ENCODE results near the gene SIRT7.

- TF ChIP-seq CTCF (IDR thresholded peaks at IDR 0.05; ENCODE audit: insufficient read depth, low read length): no peak
- no peak for TF ChIP-seq POLR2AphosphoS5 (IDR thresholded peaks at IDR 0.05; ENCODE audit: low read depth)
- no peak for TF ChIP-seq SPI1 (IDR thresholded peaks at IDR 0.05; ENCODE audit: borderline replicate concordance, low read depth)
- TF ChIP-seq REST (IDR thresholded peaks at IDR 0.05; ENCODE audit: insufficient replicate concordance, low read depth): no peak
Observed at GRCh38 chr17:81954131-81955057, 36.4 kb upstream of the SIRT7 start.

Measured in HL-60 (cell line).